Breast epithelium (tissue), 3 donors: Measurements from ENCODE around the gene TBC1D8.

ENCODE experiments used
- POLR2A ChIP-seq: fragments of 450-650 bp; IDR thresholded peaks from one replicate; pipeline ENCODE4 v1.6.1; 2016; ENCODE audit warnings: antibody characterized with exemption, mild to moderate bottlenecking, moderate library complexity
- POLR2AphosphoS5 ChIP-seq, 3 donors: sonication (generic); formaldehyde crosslinking; IDR thresholded peaks; one replicate each; pipeline ENCODE4 v1.6.1; 2017; ENCODE audit warnings: antibody characterized with exemption in 3 of 3
- TF ChIP-seq, protein P1 (sequence below), 3 donors: fragments of 450-650 bp; IDR thresholded peaks; one replicate each; pipeline ENCODE4 v1.5.1; 2016 to 2017; ENCODE audit warnings: antibody characterized with exemption in 3 of 3, mild to moderate bottlenecking in 3 of 3, moderate library complexity in 3 of 3

DNA sequence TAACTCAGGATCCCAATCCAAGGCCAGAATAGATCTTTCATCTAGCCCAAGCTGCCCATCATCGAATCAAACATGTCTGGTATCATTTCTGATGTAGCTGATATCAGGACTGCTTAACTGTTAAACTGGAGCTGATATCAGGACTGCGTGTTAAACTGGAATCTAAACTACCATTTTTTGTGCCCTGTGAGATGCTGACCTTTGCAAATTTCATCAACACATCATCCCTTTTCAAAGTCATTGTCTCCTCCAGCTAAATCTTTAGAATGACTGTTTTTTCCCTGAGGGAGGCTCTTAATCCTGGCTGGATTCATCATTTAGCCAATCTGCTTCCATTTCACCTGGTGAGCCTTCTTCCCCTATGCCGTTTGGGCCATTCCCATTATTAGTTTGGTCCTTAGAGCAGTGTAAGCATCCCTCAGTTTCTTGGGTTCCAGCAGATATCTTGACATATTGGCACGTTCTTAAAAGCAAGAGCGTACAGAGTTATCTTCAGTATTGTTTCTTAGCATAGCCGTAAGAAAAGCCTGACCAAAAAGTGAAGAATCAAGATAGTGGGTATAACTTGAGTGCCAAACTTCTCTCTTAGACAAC, 136.8 kb downstream of the TBC1D8 start:
- no peak for TF ChIP-seq POLR2A
- TF ChIP-seq, protein P1, sequence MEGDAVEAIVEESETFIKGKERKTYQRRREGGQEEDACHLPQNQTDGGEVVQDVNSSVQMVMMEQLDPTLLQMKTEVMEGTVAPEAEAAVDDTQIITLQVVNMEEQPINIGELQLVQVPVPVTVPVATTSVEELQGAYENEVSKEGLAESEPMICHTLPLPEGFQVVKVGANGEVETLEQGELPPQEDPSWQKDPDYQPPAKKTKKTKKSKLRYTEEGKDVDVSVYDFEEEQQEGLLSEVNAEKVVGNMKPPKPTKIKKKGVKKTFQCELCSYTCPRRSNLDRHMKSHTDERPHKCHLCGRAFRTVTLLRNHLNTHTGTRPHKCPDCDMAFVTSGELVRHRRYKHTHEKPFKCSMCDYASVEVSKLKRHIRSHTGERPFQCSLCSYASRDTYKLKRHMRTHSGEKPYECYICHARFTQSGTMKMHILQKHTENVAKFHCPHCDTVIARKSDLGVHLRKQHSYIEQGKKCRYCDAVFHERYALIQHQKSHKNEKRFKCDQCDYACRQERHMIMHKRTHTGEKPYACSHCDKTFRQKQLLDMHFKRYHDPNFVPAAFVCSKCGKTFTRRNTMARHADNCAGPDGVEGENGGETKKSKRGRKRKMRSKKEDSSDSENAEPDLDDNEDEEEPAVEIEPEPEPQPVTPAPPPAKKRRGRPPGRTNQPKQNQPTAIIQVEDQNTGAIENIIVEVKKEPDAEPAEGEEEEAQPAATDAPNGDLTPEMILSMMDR (IDR thresholded peaks at IDR 0.05), result no peak
- no peak for TF ChIP-seq POLR2AphosphoS5 (IDR thresholded peaks at IDR 0.05)
